DND-41 (cell line): ENCODE measurements around the gene IGSF11.

Experiments
- ATAC-seq: fragments of 200-7000 bp; cut with Tn5 transposase; 3 replicates; pipeline ENCODE4 v1.9.1; 2021; ENCODE audit warnings: low read depth; ENCODE audit not compliant: insufficient read depth
- DNase-seq: peaks from one replicate; pipeline ENCODE4 v3.0.0-alpha.2; 2020
- H2AFZ ChIP-seq: 2 replicates; pipeline ENCODE4 v1.6.0; 2012; ENCODE audit warnings: low read depth, low read length
- H3K27ac ChIP-seq: 2 replicates; pipeline ENCODE4 v1.5.1; 2012; ENCODE audit warnings: low read length, inconsistent platforms
- H3K27me3 ChIP-seq: fragments of 200-600 bp; sonication (generic); 2 replicates; pipeline ENCODE4 v1.6.0; 2012; ENCODE audit warnings: low read length, mild to moderate bottlenecking, inconsistent platforms; ENCODE audit not compliant: insufficient read depth, poor library complexity
- H3K36me3 ChIP-seq: 2 replicates; pipeline ENCODE4 v1.5.1; 2012; ENCODE audit warnings: low read length, inconsistent platforms; ENCODE audit not compliant: insufficient read depth
- H3K4me1 ChIP-seq: 2 replicates; pipeline ENCODE4 v1.5.1; 2012; ENCODE audit warnings: mild to moderate bottlenecking, low read length; ENCODE audit not compliant: insufficient read depth
- H3K4me2 ChIP-seq: 2 replicates; pipeline ENCODE4 v1.6.0; 2012; ENCODE audit warnings: mild to moderate bottlenecking, moderate library complexity, low read length, inconsistent platforms; ENCODE audit not compliant: insufficient read depth
- H3K4me3 ChIP-seq, 2 experiments: fragments of 200-600 bp in 1 of 2; shearing (Covaris generic) in 1 of 2; 2 replicates each; pipeline ENCODE4 v1.5.1; 2012 to 2016; ENCODE audit warnings: inconsistent platforms in 2 of 2, low read length in 2 of 2, mild to moderate bottlenecking in 2 of 2, low read depth in 1 of 2, moderate library complexity in 1 of 2
- H3K79me2 ChIP-seq: 2 replicates; pipeline ENCODE4 v1.6.0; 2012; ENCODE audit warnings: low read length, inconsistent platforms; ENCODE audit not compliant: insufficient read depth
- H3K9ac ChIP-seq: 2 replicates; pipeline ENCODE4 v1.6.0; 2012; ENCODE audit warnings: low read depth, mild to moderate bottlenecking, inconsistent platforms, low read length, moderate library complexity
- H3K9me3 ChIP-seq: 2 replicates; pipeline ENCODE4 v1.5.1; 2012; ENCODE audit warnings: low read length, moderate library complexity, mild to moderate bottlenecking, inconsistent platforms; ENCODE audit not compliant: insufficient read depth, severe bottlenecking
- H4K20me1 ChIP-seq: 2 replicates; pipeline ENCODE4 v1.6.0; 2012; ENCODE audit warnings: low read length; ENCODE audit not compliant: insufficient read depth
- CTCF ChIP-seq: IDR thresholded peaks from 2 replicates; pipeline ENCODE4 v1.5.1; 2012; ENCODE audit warnings: borderline replicate concordance, low read length, moderate library complexity, mild to moderate bottlenecking; ENCODE audit not compliant: poor library complexity, severe bottlenecking; ENCODE audit errors: extremely low read depth
- EZH2 ChIP-seq: IDR thresholded peaks from 3 replicates; pipeline ENCODE4 v1.6.1; 2012; ENCODE audit warnings: borderline replicate concordance, low read depth, mild to moderate bottlenecking, moderate library complexity, low read length, inconsistent platforms; ENCODE audit not compliant: severe bottlenecking

IGSF11 gene

GRCh38 chr3:118909763-118910162 is 124.9 kb downstream of the IGSF11 start:
- Histone ChIP-seq H3K4me2 (no peak overlapping the region), H3K36me3 (no peaks in the 10 kb centered on the region), H3K9me3 (no peaks in the 10 kb centered on the region), H3K9ac (no peak overlapping the region), H3K79me2 (no peaks in the 10 kb centered on the region), H3K27ac (no peak overlapping the region), H3K4me3 (no peak overlapping the region), H3K27me3 (no peaks in the 10 kb centered on the region), H4K20me1 (no peaks in the 10 kb centered on the region), H2AFZ (no peak overlapping the region), H3K4me1 (no peaks in the 10 kb centered on the region)
- DNase-seq (no peak), ATAC-seq (no peak)
- no peak for TF ChIP-seq EZH2
- TF ChIP-seq CTCF, result no peak

GRCh38 chr3:118907909-118908308 is 126.7 kb downstream of the IGSF11 start:
- Histone ChIP-seq H3K4me3 (no peak overlapping the region), H3K36me3 (no peaks in the 10 kb centered on the region), H4K20me1 (no peaks in the 10 kb centered on the region), H3K9me3 (no peaks in the 10 kb centered on the region), H3K4me2 (no peak overlapping the region), H3K79me2 (no peaks in the 10 kb centered on the region), H2AFZ (no peak overlapping the region), H3K9ac (no peak overlapping the region), H3K4me1 (no peaks in the 10 kb centered on the region), H3K27ac (no peak overlapping the region), H3K27me3 (no peaks in the 10 kb centered on the region)
- DNase-seq, result no peak
- no peak for ATAC-seq
- TF ChIP-seq EZH2 (no peak), CTCF (no peak)

- Histone ChIP-seq H3K4me1 (no peaks in the 10 kb centered on the region), H3K9ac (no peak overlapping the region), H3K79me2 (no peaks in the 10 kb centered on the region), H3K4me3 (no peak overlapping the region), H3K36me3 (no peaks in the 10 kb centered on the region), H3K4me2 (no peak overlapping the region), H3K27me3 (no peaks in the 10 kb centered on the region), H2AFZ (no peak overlapping the region), H3K9me3 (no peaks in the 10 kb centered on the region), H3K27ac (no peak overlapping the region), H4K20me1 (no peaks in the 10 kb centered on the region)
- ATAC-seq (no peak; the same call in 2 of the 3 replicates), DNase-seq (no peak)
- TF ChIP-seq EZH2 (no peak), CTCF (no peak)
Measured at GRCh38 chr3:118900737-118901525, 133.7 kb downstream of the IGSF11 start.
